HepG2 (cell line): Measurements from ENCODE around the gene CCDC106. TPM values are rescaled to one million over a fixed set of nuclear protein-coding genes. Genes with fewer than 3 reads are reported as not detected.

ENCODE experiments used
- BORCS8-MEF2B ChIP-seq: sonication (generic); formaldehyde crosslinking; IDR thresholded peaks from 2 replicates; pipeline ENCODE4 v1.8.0; 2022; ENCODE audit warnings: mild to moderate bottlenecking, missing genetic modification reagents
- CHCHD3 ChIP-seq: sonication (generic); formaldehyde crosslinking; IDR thresholded peaks from 2 replicates; pipeline ENCODE4 v1.8.0; 2022; ENCODE audit warnings: mild to moderate bottlenecking, missing genetic modification reagents, moderate library complexity
- CTCF ChIP-seq: sonication (generic); formaldehyde crosslinking; IDR thresholded peaks from 2 replicates; pipeline ENCODE4 v1.5.0; 2020; ENCODE audit warnings: mild to moderate bottlenecking, missing genetic modification reagents, moderate library complexity
- FOXC1 ChIP-seq: sonication (generic); formaldehyde crosslinking; IDR thresholded peaks from 2 replicates; pipeline ENCODE4 v1.8.0; 2022; ENCODE audit warnings: mild to moderate bottlenecking, missing genetic modification reagents, borderline replicate concordance
- HMGA1 ChIP-seq: sonication (generic); formaldehyde crosslinking; conservative IDR thresholded peaks from 2 replicates; pipeline ENCODE4 v1.4.0; 2020; ENCODE audit warnings: missing genetic modification reagents
- HOXA3 ChIP-seq: sonication (generic); formaldehyde crosslinking; IDR thresholded peaks from 2 replicates; pipeline ENCODE4 v1.5.0; 2020; ENCODE audit warnings: missing genetic modification reagents
- MAX ChIP-seq: IDR thresholded peaks from 2 replicates; pipeline ENCODE4 v1.6.1; 2012; ENCODE audit warnings: inconsistent platforms
- MED13 ChIP-seq: sonication (generic); formaldehyde crosslinking; IDR thresholded peaks from 2 replicates; pipeline ENCODE4 v1.5.0; 2020; ENCODE audit warnings: missing genetic modification reagents
- MTF1 ChIP-seq: sonication (generic); formaldehyde crosslinking; IDR thresholded peaks from 2 replicates; pipeline ENCODE4 v1.5.0; 2020; ENCODE audit warnings: missing genetic modification reagents
- NFATC3 ChIP-seq: sonication (generic); formaldehyde crosslinking; IDR thresholded peaks from 2 replicates; pipeline ENCODE4 v1.5.1; 2020; ENCODE audit warnings: mild to moderate bottlenecking, missing genetic modification reagents
- NFE2L2 ChIP-seq: fragments of 150-350 bp; IDR thresholded peaks from 2 replicates; pipeline ENCODE4 v1.6.1; 2014; ENCODE audit warnings: low read length
- RCOR2 ChIP-seq: IDR thresholded peaks from 2 replicates; pipeline ENCODE4 v1.6.1; 2016; ENCODE audit warnings: missing biosample characterization, missing genetic modification reagents
- SOX6 ChIP-seq, 2 experiments: fragments of 450-650 bp in 1 of 2; sonication (generic) in 1 of 2; formaldehyde crosslinking in 1 of 2; IDR thresholded peaks; 2 replicates each; pipeline versions ENCODE4 v1.4.0 to v1.6.1; 2017 to 2020; ENCODE audit warnings: antibody characterized with exemption in 1 of 2, mild to moderate bottlenecking in 1 of 2, missing genetic modification reagents in 1 of 2
- TAF15 ChIP-seq: fragments of 200-400 bp; formaldehyde crosslinking; IDR thresholded peaks from one replicate; pipeline ENCODE4 v1.6.1; 2018; ENCODE audit warnings: mild to moderate bottlenecking, low read depth, low read length; ENCODE audit not compliant: poor library complexity, severe bottlenecking
- ZBTB38 ChIP-seq: sonication (generic); formaldehyde crosslinking; IDR thresholded peaks from 2 replicates; pipeline ENCODE4 v1.5.1; 2020; ENCODE audit warnings: mild to moderate bottlenecking, missing genetic modification reagents
- ZC3H4 ChIP-seq: sonication (generic); formaldehyde crosslinking; IDR thresholded peaks from 2 replicates; pipeline ENCODE4 v1.4.0; 2020; ENCODE audit warnings: missing genetic modification reagents, borderline replicate concordance
- ZHX1 ChIP-seq: sonication (generic); formaldehyde crosslinking; IDR thresholded peaks from 2 replicates; pipeline ENCODE4 v1.8.1; 2022; ENCODE audit warnings: low read depth, mild to moderate bottlenecking, missing genetic modification reagents
- ZNF17 ChIP-seq: sonication (generic); formaldehyde crosslinking; IDR thresholded peaks from 2 replicates; pipeline ENCODE4 v1.5.0; 2020; ENCODE audit warnings: mild to moderate bottlenecking, missing genetic modification reagents
- ZNF414 ChIP-seq: sonication (generic); formaldehyde crosslinking; IDR thresholded peaks from 2 replicates; pipeline ENCODE4 v1.5.0; 2020; ENCODE audit warnings: missing genetic modification reagents
- ZNF546 ChIP-seq: sonication (generic); formaldehyde crosslinking; conservative IDR thresholded peaks from 2 replicates; pipeline ENCODE4 v1.8.1; 2023; ENCODE audit warnings: mild to moderate bottlenecking, missing genetic modification reagents
- ZNF670 ChIP-seq: sonication (generic); formaldehyde crosslinking; IDR thresholded peaks from 2 replicates; pipeline ENCODE4 v1.8.0; 2022; ENCODE audit warnings: mild to moderate bottlenecking, missing genetic modification reagents, borderline replicate concordance
- ZNF740 ChIP-seq: sonication (generic); formaldehyde crosslinking; IDR thresholded peaks from 2 replicates; pipeline ENCODE4 v1.4.0; 2020; ENCODE audit warnings: missing genetic modification reagents
- ZNF776 ChIP-seq: sonication (generic); formaldehyde crosslinking; IDR thresholded peaks from 2 replicates; pipeline ENCODE4 v1.4.0; 2020; ENCODE audit warnings: mild to moderate bottlenecking, missing genetic modification reagents
- ZNF784 ChIP-seq: sonication (generic); formaldehyde crosslinking; IDR thresholded peaks from 2 replicates; pipeline ENCODE4 v1.5.1; 2020; ENCODE audit warnings: missing genetic modification reagents, mild to moderate bottlenecking, borderline replicate concordance
- polyA plus RNA-seq, 8 experiments: library from polyadenylated mRNA; depleted of rRNA in 3 of 8; stranded (reverse) in 7 of 8; unstranded in 1 of 8; fragments of >200 nt; fragmentation: Illumina TruSeq in 4 of 8; extraction: Trizol in 4 of 8; gene quantifications; 2 replicates each; pipeline versions ENCODE4 v1.2.1 to v1.2.3, GENCODE V29; 2011 to 2016; ENCODE audit warnings: low read depth in 4 of 8, missing spikeins in 1 of 8, mixed read lengths in 1 of 8; ENCODE audit not compliant: insufficient read depth in 1 of 8
- total RNA-seq, 5 experiments: library from RNA; depleted of rRNA; stranded (reverse); fragments of >200 nt; fragmentation: Illumina TruSeq; extraction: Trizol; gene quantifications; 2 replicates each; pipeline ENCODE4 v1.2.3, GENCODE V29; 2016; ENCODE audit warnings: low read depth in 1 of 5

CCDC106 gene
- total and polyA plus RNA-seq, 2 of the 13 experiments (the other 11 are each of a cell fraction or from before 2014, with no cell fraction given): 4.7 to 8.8 TPM

GRCh38 chr19:55640043-55640576 is 7.9 kb upstream of the CCDC106 start (continued):
- no peak for TF ChIP-seq SOX6 (IDR thresholded peaks at IDR 0.05)
- TF ChIP-seq SOX6 (CRISPR knock-in tag; IDR thresholded peaks at IDR 0.05): 0 out of 2 replicates have a peak, but pooled peaks have one; percentile 19
- no peak for TF ChIP-seq MED13 (CRISPR knock-in tag)
- TF ChIP-seq ZNF670 (CRISPR knock-in tag): no peak
- no peak for TF ChIP-seq ZNF740 (CRISPR knock-in tag)
- no peak for TF ChIP-seq HMGA1 (CRISPR knock-in tag)
- 0 out of 2 replicates have a peak, but pooled peaks have one; percentile 31 for TF ChIP-seq ZNF414
- TF ChIP-seq RCOR2 (CRISPR knock-in tag): no peak
- 0 out of 2 replicates have a peak, but pooled peaks have one; percentile 33 for TF ChIP-seq CHCHD3
- 0 out of 2 replicates have a peak, but pooled peaks have one; percentile 6 for TF ChIP-seq CTCF
- TF ChIP-seq ZC3H4 (CRISPR knock-in tag): no peak
- peak; percentile 45 for TF ChIP-seq TAF15
- peak; percentile 60 for TF ChIP-seq ZHX1
- peak; percentile 40 for TF ChIP-seq HOXA3
- TF ChIP-seq BORCS8-MEF2B (CRISPR knock-in tag): 0 out of 2 replicates have a peak, but pooled peaks have one; percentile 11
- TF ChIP-seq ZNF546 (CRISPR knock-in tag): no peak
- 0 out of 2 replicates have a peak, but pooled peaks have one; percentile 23 for TF ChIP-seq NFATC3 (CRISPR knock-in tag)
- TF ChIP-seq NFE2L2: no peak
- 0 out of 2 replicates have a peak, but pooled peaks have one; percentile 33 for TF ChIP-seq FOXC1 (CRISPR knock-in tag)
- TF ChIP-seq ZNF776 (CRISPR knock-in tag): peak; percentile 67
- TF ChIP-seq MTF1 (CRISPR knock-in tag): no peak
- TF ChIP-seq ZBTB38: peak; percentile 95
- no peak for TF ChIP-seq ZNF784 (CRISPR knock-in tag)
- peak; percentile 25 for TF ChIP-seq MAX
- no peak for TF ChIP-seq ZNF17
